ENCODE data around the gene BMPR1A. TPM values are rescaled to one million over a fixed set of nuclear protein-coding genes. Genes with fewer than 3 reads are reported as not detected.

BMPR1A gene
- total and polyA plus RNA-seq, 9 of the 15 experiments (the other 6 are each of a cell fraction or from before 2014, with no cell fraction given) = 1.6 to 17.5 (median 9.1) TPM

DNA sequence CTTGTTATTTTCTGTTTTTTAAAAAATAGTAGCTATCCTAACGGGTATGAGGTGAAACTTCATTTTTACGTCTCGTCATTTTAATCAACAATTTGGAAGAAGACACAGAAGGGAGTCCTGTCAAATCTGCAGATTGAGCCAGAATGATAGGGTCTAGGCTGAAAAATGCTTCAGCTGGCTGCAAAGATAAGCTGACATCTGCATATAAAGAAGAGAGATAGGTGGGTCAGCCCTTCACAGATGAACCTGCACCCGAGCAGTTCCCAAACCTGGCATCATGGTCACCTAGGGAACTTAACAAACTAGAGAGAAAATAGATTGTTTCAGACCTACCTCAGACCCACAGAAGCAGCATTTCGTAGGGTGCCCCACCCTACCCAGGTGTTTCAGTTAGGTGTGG is 35.2 kb upstream of the BMPR1A start:
- Histone ChIP-seq H3K9me1 (ENCODE audit: control insufficient read depth, insufficient read depth, low read length) (no peaks in the 10 kb centered on the region), H3K27ac (ENCODE audit: extremely low read depth, low read depth, low read length) (no peak overlapping the region), H3K27me3 (ENCODE audit: control insufficient read depth in 2 of 2, insufficient read depth in 2 of 2, low read length in 2 of 2) (no peaks in the 10 kb centered on the region), H3K36me3 (ENCODE audit: control insufficient read depth, insufficient read depth, low read length) (no peaks in the 10 kb centered on the region), H4K20me1 (replicated peaks; ENCODE audit: control insufficient read depth, insufficient read depth, low read length) (no peaks in the 10 kb centered on the region), H3K4me2 (ENCODE audit: insufficient read depth, low read length) (no peak overlapping the region), H3K9me3 (replicated peaks; ENCODE audit: control insufficient read depth, insufficient read depth, low read depth, low read length) (no peaks in the 10 kb centered on the region), H3K4me3 (no peak overlapping the region), H3K4me1 (replicated peaks in 1 of 2; ENCODE audit: control insufficient read depth in 2 of 2, insufficient read depth in 2 of 2, low read length in 2 of 2) (peaks cover 3 to 7% of the 10 kb centered on the region in 2 experiments; a peak in 4 of 5 replicates), H3K9ac (ENCODE audit: insufficient read depth in 1 of 2, low read depth in 2 of 2, low read length in 2 of 2) (no peak overlapping the region), H3K79me2 (ENCODE audit: control insufficient read depth, insufficient read depth, low read length) (no peaks in the 10 kb centered on the region), H2AFZ (ENCODE audit: low read depth, low read length) (no peak overlapping the region)
- CTCF ChIA-PET (ENCODE audit: low intra/inter-chr PET ratio) = no interaction called here
- WGBS (ENCODE audit: insufficient coverage, low coverage, missing lambda C conversion rate) = 3% methylated on average over 5 of the region's 5 CpGs
- POLR2A ChIA-PET = interaction anchor here (0.6 kb wide), 1 partner anchor 12 kb away, joined by 3 read pairs; no protein-coding TSS in a partner anchor
- BruUV-seq (replicated peaks) = no TSS peak
- in situ Hi-C loops (cut with MboI) = no loop called here
- intact Hi-C loops (cut with micrococcal nuclease) = no loop called here
- FAIRE-seq (no peak), ATAC-seq (peak; percentile 33; the same call in 1 of the 3 replicates), DNase-seq (ENCODE audit: extremely low read depth in 1 of 4, low spot score in 3 of 4) (peak in 3 of 4 experiments; percentile 30 to 58 (median 56))
- TF ChIP-seq, protein P1, sequence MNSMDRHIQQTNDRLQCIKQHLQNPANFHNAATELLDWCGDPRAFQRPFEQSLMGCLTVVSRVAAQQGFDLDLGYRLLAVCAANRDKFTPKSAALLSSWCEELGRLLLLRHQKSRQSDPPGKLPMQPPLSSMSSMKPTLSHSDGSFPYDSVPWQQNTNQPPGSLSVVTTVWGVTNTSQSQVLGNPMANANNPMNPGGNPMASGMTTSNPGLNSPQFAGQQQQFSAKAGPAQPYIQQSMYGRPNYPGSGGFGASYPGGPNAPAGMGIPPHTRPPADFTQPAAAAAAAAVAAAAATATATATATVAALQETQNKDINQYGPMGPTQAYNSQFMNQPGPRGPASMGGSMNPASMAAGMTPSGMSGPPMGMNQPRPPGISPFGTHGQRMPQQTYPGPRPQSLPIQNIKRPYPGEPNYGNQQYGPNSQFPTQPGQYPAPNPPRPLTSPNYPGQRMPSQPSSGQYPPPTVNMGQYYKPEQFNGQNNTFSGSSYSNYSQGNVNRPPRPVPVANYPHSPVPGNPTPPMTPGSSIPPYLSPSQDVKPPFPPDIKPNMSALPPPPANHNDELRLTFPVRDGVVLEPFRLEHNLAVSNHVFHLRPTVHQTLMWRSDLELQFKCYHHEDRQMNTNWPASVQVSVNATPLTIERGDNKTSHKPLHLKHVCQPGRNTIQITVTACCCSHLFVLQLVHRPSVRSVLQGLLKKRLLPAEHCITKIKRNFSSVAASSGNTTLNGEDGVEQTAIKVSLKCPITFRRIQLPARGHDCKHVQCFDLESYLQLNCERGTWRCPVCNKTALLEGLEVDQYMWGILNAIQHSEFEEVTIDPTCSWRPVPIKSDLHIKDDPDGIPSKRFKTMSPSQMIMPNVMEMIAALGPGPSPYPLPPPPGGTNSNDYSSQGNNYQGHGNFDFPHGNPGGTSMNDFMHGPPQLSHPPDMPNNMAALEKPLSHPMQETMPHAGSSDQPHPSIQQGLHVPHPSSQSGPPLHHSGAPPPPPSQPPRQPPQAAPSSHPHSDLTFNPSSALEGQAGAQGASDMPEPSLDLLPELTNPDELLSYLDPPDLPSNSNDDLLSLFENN (IDR thresholded peaks at IDR 0.05; ENCODE audit: low read depth in 2 of 2, low read length in 2 of 2) = no peak
- TF ChIP-seq ZNF324 (CRISPR knock-in tag; IDR thresholded peaks at IDR 0.05) (no peak), DIDO1 (tag; IDR thresholded peaks at IDR 0.05; ENCODE audit: low read depth) (no peak), RBM17 (IDR thresholded peaks at IDR 0.05; ENCODE audit: borderline replicate concordance, low read depth, low read length) (no peak), ZNF134 (CRISPR knock-in tag; conservative IDR thresholded peaks at IDR 0.05) (peak; percentile 86), ZBTB1 (CRISPR knock-in tag; IDR thresholded peaks at IDR 0.05; ENCODE audit: borderline replicate concordance, low read depth) (no peak), MBD2 (IDR thresholded peaks at IDR 0.05; ENCODE audit: borderline replicate concordance, low read depth) (no peak)
- TF ChIP-seq, protein P2, sequence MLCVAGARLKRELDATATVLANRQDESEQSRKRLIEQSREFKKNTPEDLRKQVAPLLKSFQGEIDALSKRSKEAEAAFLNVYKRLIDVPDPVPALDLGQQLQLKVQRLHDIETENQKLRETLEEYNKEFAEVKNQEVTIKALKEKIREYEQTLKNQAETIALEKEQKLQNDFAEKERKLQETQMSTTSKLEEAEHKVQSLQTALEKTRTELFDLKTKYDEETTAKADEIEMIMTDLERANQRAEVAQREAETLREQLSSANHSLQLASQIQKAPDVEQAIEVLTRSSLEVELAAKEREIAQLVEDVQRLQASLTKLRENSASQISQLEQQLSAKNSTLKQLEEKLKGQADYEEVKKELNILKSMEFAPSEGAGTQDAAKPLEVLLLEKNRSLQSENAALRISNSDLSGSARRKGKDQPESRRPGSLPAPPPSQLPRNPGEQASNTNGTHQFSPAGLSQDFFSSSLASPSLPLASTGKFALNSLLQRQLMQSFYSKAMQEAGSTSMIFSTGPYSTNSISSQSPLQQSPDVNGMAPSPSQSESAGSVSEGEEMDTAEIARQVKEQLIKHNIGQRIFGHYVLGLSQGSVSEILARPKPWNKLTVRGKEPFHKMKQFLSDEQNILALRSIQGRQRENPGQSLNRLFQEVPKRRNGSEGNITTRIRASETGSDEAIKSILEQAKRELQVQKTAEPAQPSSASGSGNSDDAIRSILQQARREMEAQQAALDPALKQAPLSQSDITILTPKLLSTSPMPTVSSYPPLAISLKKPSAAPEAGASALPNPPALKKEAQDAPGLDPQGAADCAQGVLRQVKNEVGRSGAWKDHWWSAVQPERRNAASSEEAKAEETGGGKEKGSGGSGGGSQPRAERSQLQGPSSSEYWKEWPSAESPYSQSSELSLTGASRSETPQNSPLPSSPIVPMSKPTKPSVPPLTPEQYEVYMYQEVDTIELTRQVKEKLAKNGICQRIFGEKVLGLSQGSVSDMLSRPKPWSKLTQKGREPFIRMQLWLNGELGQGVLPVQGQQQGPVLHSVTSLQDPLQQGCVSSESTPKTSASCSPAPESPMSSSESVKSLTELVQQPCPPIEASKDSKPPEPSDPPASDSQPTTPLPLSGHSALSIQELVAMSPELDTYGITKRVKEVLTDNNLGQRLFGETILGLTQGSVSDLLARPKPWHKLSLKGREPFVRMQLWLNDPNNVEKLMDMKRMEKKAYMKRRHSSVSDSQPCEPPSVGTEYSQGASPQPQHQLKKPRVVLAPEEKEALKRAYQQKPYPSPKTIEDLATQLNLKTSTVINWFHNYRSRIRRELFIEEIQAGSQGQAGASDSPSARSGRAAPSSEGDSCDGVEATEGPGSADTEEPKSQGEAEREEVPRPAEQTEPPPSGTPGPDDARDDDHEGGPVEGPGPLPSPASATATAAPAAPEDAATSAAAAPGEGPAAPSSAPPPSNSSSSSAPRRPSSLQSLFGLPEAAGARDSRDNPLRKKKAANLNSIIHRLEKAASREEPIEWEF (CRISPR knock-in tag; IDR thresholded peaks at IDR 0.05) = no peak

Data from K562 (cell line).